Measurements from ENCODE around the gene HNRNPL.
"Not testable (repeated sequence)": the region's sequence is repeated elsewhere in the genome, so short reads cannot be mapped to it uniquely, and the experiment has no call there.

The HNRNPL gene

GRCh38 chr19:38821230-38821825, 28.5 kb downstream of the HNRNPL start:
- DNase-seq = not testable (repeated sequence)

GRCh38 chr19:38819231-38819920, 30.4 kb downstream of the HNRNPL start:
- no peak for DNase-seq

DNA sequence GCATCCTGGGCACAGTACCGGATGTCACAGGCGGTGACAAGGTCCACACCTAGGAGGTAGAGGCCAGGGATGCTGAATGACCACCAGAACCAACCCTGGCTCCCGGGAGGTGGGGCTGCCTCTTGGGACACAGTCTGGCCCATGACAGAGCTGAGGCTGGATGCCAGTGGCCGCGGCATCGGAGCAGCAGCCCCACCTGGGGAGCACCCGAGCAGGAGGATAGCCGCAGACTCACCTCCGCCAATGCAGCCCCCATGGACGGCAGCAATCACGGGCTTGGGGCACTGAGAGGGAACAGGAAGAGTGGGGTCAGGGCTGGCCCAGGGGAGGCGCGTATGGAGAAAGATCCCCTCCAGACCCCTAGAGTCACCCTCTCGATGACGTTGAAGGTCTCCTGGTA, 32.7 kb downstream of the HNRNPL start:
- DNase-seq = no peak

DNA sequence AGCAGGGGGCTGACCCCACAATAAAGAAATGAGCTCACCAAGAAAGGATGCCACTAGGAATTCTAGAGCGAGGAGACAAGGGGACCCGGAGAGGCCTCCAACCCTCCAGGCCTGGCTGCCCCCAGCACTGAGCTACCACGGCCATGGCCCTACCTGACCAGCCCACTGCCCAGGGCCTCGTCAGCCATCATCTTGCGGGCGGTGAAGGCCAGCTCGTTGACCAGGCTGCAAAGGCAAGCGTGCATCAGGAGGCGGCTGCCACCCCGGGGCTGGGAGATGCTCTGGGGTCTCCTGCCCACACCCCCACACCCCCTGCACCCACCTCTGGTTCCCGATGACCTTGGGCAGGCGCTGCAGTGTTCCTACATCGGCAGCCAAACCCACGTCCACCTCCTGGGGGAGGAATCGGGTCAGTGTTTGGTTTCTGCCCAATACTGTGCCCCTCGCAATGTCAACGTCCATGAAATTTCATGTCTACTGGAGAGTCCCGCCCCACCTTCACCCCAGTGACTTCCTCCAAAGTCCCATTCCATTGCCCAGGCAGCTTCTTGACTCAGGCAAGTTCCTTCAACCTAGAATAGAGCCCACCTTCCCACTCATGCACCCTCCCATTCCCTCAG, 33.5 kb downstream of the HNRNPL start:
- DNase-seq = no peak

DNA sequence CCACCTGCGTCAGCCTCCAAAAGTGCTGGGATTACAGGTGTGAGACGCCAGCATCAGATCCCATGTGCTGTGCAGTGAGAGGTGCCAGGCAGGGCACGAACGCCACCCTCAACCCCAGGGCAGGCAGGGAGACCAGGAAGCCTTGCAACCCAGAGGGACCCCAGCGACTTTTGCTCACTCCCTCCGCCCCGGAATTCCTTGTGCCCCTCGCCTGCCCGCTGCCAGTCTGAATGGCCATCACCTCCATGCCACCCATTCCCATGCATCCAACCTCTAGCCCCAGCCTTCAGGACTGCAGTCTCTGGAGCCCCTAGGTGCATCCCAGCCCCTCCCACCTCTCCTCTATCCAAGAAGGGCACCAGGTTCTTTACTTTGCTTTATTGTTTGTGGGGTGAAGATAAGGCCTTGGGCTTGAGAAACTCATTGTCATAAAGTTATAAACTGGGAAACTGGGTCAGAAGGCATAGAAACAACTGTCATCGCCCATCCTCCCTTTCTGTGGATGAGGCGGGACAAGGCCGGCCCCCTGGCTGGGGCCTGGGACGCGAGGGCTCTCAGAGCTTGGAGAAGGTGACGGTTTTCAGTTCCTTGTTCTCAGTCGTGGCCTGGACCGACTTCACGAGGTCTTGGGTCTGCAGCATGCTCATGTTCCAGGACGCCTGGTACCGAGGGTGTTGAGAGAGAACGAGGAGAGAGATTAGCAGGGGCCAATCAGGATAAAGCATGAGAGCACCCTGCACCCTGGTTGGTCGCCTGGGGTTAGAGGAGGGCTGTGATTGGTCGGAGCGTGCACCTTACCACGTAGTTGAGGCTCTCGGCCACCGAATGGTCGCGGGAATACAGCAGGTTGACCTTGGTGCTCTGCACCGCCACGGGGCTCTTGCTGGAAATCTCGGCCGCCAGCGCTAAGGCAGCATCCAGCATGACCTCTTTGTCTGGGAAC, 34.5 kb downstream of the HNRNPL start:
- no peak for DNase-seq

DNA sequence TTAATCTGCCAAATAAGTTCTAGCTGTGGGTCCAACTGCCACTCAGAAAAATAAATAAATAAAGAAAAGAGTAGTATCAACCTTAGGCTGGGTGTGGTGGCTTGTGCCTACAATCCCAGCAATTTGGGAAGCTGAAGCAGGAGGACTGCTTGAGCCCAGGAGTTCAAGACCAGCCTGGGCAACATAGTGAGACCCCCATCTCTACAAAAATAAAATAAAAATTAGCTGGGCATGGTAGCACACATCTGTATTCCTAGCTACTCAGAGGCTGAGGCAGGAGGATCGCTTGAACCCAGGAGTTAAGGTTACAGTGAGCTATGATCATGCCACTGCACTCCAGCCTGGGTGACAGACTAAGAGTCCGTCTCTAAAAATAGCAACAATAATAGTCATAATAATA, 35.9 kb downstream of the HNRNPL start:
- not testable (repeated sequence) for DNase-seq

GRCh38 chr19:38813323-38813722, 36.5 kb downstream of the HNRNPL start:
- DNase-seq = no peak

DNA sequence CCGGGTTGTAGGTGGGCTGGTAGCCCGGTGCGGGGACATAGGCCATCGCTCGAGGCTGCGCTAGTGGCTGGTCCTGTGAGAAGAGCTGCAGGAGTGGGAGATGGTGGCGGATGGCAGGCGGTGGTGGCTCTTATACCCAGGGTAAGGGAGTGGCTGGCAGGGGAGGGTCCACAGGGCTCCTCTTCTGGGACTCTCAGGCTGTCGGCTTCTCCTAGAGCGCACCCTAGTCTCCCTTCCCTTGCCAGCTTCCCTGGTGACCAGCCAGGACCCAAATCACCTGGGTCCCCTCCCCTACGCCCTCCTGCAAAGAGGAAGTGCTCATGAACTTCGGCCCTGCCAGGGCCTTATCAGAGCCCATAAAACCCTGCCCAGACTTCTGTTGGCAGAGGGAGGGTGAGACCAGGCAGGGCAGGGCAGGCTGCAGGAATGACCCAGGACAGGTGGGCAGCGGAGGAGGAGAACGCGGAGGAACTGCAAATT, 36.9 kb downstream of the HNRNPL start, which contains the start of gene LGALS4:
LGALS4 (minus strand) TSS at position 105 of the 480 bp plus-strand sequence; CDS start at position 46, 59 bp downstream.
- DNase-seq = no peak

DNA sequence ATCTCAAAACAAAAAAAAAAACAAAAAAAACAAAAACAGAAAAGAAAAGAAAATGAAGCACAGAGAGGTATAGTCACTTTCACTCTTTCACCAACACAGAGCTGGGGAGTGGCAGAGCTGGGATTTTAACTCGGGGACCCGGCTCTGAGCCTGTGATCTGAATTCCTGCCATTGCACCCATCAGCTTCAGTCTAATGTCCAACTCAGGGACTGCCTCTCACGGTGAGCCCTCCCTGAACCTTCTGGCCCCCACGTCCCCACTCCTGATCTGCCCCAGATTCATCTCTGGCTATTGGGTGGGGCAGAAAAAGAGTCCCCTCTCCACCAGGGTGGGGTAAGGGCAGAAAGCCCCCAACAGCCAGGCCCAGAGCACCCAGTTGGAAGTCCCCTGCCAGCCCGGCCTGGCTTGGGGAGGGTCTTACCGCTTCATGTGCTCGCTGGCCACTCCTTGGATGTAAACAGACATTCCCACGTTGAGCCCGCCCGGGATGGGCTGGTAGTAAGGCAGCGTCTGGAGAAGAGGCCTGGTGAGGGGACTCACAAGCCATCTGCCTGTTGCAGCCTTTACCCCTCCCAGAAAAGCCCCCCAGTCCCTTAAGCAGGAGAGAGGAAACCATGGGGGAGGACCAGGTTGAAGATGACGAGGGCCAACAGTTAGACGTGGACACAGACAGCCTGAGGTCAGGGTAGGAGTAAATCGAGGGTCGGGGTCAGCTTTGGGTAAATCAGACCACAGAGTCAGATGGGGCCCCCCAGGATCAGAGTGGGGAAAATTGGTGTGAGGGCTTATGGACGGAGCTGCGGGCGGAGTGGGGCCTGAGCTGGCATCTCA, 37.6 kb downstream of the HNRNPL start:
- no peak for DNase-seq

- DNase-seq = no peak
Observed at GRCh38 chr19:38809592-38810252, 40.1 kb downstream of the HNRNPL start.

DNA sequence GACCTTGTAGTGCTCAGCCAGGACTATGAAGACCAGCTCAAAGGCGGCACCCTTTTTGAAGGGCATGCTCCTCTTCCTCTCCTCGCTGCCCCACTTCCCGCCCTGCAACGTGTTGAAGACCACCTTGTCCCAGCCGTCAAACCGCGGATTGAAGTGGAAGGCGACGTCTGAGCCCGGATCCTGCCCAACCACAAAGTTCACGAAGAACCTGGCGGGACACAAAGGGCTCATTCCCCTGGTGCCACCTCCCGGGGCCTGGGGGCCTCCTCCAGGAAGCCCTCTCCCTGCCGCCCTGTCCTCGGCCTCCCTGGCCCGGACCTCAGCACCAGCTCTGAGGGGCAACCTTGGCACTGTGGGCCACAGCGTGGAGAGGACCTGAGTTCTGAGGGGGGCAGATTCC, 41.0 kb downstream of the HNRNPL start:
- DNase-seq = no peak

DNA sequence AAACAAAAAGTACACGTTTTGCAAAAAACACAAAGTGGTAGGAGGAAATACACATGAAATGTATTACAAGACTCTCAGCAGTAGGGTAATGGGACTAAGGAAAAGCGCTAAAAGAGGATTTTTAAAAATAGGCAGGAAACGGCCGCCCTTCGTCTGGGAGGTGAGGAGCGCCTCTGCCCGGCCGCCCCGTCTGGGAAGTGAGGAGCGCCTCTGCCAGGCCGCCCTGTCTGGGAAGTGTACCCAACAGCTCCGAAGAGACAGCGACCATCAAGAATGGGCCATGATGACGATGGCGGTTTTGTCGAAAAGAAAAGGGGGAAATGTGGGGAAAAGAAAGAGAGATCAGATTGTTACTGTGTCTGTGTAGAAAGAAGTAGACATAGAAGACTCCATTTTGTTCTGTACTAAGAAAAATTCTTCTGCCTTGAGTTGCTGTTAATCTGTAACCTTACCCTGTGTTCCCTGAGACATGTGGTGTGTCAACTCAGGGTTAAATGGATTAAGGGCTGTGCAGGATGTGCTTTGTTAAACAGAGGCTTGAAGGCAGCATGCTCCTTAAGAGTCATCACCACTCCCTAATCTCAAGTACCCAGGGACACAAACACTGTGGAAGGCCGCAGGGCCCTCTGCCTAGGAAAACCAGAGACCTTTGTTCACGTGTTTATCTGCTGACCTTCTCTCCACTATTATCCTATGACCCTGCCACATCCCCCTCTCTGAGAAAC, 42.2 kb downstream of the HNRNPL start:
- DNase-seq = not testable (repeated sequence)

GRCh38 chr19:38806371-38806770, 43.4 kb downstream of the HNRNPL start:
- no peak for DNase-seq

GRCh38 chr19:38805180-38805579, 44.6 kb downstream of the HNRNPL start:
- DNase-seq = no peak

- no peak for DNase-seq
Observed at GRCh38 chr19:38803543-38803942, 46.2 kb downstream of the HNRNPL start.

DNA sequence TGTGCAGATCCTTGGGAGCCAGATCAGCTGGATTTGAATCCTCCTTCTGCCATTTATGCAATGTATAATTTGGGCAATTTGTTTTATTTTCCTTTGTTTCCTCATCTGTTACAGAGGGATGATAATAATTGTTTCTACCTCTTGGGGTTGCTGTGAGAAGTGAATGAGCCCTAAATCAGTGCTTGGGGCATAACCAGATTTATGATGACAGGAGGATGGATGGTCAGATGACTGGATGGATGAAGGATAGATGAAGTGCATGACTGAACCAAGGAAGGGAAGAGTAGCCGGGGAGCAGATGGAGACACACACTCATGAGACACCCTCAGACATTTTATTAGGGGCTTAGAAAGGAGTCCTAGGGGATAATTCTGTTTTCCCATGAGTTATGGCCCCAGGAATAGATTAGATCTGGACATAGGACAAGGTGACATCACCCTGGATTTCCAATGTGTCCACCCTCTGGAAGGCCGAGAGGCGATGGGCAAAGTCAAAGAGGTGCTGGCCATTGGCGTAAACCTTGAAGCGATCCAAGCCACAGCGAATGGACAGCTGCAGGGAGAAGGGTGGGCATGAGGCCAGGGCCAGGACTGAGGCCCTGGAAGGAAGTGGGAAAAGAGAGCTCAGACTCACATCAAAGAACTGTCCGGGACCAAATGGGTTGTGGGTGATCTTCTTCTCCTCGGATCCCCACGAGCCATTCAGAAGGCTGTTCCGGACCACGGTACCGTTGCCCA, 48.3 kb downstream of the HNRNPL start:
- no peak for DNase-seq

DNA sequence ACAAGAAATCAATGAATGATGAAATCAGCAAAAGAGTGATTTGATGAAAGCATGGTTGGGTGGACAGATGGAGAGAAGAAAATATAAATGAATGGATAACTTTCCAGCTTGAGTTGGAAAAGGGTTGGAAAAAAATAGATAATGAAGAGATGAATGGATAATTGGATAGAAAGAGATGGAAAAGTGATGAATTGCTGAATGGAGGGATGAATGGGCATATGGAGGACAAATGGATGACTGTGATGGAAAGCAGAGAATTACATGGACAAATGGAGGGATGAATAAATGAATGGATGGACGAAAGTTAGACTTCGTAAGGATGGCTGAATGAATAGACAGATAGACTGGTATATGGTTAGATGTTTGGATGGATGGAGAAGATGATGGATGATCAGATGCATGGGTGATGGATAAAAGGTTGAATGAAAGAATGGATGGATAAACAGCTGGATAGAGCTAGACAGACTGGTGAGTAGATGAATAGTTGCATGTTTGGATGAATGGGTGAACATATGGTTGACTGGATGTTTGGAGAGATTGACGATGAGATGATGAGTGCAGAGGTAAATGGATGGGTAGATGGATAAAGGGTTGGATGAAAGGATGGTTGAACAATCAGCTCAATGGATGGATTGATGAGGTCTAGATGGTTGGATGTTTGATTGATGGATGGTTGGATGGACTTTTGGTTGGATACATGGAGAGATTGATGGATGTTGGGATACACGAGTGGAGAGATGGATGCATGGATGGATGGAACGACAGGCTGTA, 49.0 kb downstream of the HNRNPL start:
- DNase-seq = no peak

- no peak for DNase-seq
Observed at GRCh38 chr19:38799104-38799503, 50.7 kb downstream of the HNRNPL start.

DNA sequence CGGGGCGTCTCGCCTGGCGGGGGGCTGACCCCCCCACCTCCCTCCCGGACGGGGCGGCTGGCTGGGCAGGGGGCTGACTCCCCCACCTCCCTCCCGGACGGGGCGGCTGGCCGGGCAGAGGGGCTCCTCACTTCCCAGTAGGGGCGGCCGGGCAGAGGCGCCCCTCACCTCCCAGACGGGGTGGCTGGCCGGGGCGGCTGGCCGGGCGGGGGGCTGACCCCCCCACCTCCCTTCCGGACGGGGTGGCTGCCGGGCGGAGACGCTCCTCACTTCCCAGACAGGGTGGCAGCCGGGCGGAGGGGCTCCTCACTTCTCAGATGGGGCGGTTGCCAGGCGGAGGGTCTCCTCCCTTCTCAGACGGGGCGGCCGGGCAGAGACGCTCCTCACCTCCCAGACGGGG, 52.0 kb downstream of the HNRNPL start:
- not testable (repeated sequence) for DNase-seq
